Neural cell (in vitro differentiated cells): ENCODE results near the gene PTPRN2. TPM values are rescaled to one million over a fixed set of nuclear protein-coding genes. Genes with fewer than 3 reads are reported as not detected.

Experiments used
- H2AFZ ChIP-seq: fragments of 200-600, 300-800 bp; sonication (generic), shearing (Covaris generic); 2 replicates; pipeline ENCODE4 v1.6.0; 2014; ENCODE audit warnings: low read depth, mild to moderate bottlenecking, antibody characterized with exemption, low read length, moderate library complexity
- H3F3A ChIP-seq: fragments of 200-600 bp; shearing (Covaris generic); 2 replicates; pipeline ENCODE4 v1.6.1; 2016; ENCODE audit warnings: mild to moderate bottlenecking, moderate library complexity, mixed read lengths, antibody characterized with exemption, low read length; ENCODE audit not compliant: insufficient read depth, poor library complexity, severe bottlenecking
- H3K27ac ChIP-seq: fragments of 200-600, 300-800 bp; sonication (generic), shearing (Covaris generic); 2 replicates; pipeline ENCODE4 v1.5.1; 2014; ENCODE audit warnings: mild to moderate bottlenecking, low read length, moderate library complexity
- H3K27me3 ChIP-seq: fragments of 300-800, 200-600 bp; sonication (generic), shearing (Covaris generic); 2 replicates; pipeline ENCODE4 v1.6.0; 2014; ENCODE audit warnings: mild to moderate bottlenecking, low read depth, low read length, moderate library complexity; ENCODE audit not compliant: insufficient read depth
- H3K36me3 ChIP-seq: fragments of 300-800, 200-600 bp; sonication (generic), shearing (Covaris generic); 2 replicates; pipeline ENCODE4 v1.5.1; 2014; ENCODE audit warnings: mild to moderate bottlenecking, antibody characterized with exemption, low read length, moderate library complexity; ENCODE audit not compliant: insufficient read depth
- H3K4me2 ChIP-seq: fragments of 300-800, 200-600 bp; sonication (generic), shearing (Covaris generic); 2 replicates; pipeline ENCODE4 v1.6.0; 2014; ENCODE audit warnings: mild to moderate bottlenecking, low read length
- H3K4me3 ChIP-seq: fragments of 300-800, 200-600 bp; sonication (generic), shearing (Covaris generic); 2 replicates; pipeline ENCODE4 v1.5.1; 2014; ENCODE audit warnings: mild to moderate bottlenecking, low read length, moderate library complexity
- H3K79me2 ChIP-seq: fragments of 200-600 bp; shearing (Covaris generic); replicated peaks from 2 replicates; pipeline ENCODE4 v1.6.0; 2014; ENCODE audit warnings: mild to moderate bottlenecking, low read length, moderate library complexity; ENCODE audit not compliant: insufficient read depth
- H3K9ac ChIP-seq: fragments of 300-800, 200-600 bp; sonication (generic), shearing (Covaris generic); 2 replicates; pipeline ENCODE4 v1.6.1; 2016; ENCODE audit warnings: mild to moderate bottlenecking, low read length, mixed read lengths
- H3K9me2 ChIP-seq: fragments of 200-600 bp; shearing (Covaris generic); 2 replicates; pipeline ENCODE4 v1.6.1; 2016; ENCODE audit warnings: mild to moderate bottlenecking, low read length, mixed read lengths; ENCODE audit not compliant: insufficient read depth
- H3K9me3 ChIP-seq: fragments of 200-600, 300-800 bp; sonication (generic), shearing (Covaris generic); 2 replicates; pipeline ENCODE4 v1.6.1; 2016; ENCODE audit warnings: mild to moderate bottlenecking, mixed run types, low read length, moderate library complexity, mixed read lengths
- H4K20me1 ChIP-seq: fragments of 200-600 bp; shearing (Covaris generic); 2 replicates; pipeline ENCODE4 v1.6.1; 2016; ENCODE audit warnings: mild to moderate bottlenecking, mixed run types; ENCODE audit not compliant: insufficient read depth
- EP300 ChIP-seq: fragments of 450-650 bp; conservative IDR thresholded peaks from 2 replicates; pipeline ENCODE4 v1.6.1; 2014; ENCODE audit warnings: antibody characterized with exemption, mild to moderate bottlenecking, moderate library complexity; ENCODE audit not compliant: poor library complexity, severe bottlenecking
- EZH2 ChIP-seq: fragments of 200-600, 300-800 bp; shearing (Covaris generic), sonication (generic); IDR thresholded peaks from 2 replicates; pipeline ENCODE4 v1.6.1; 2014; ENCODE audit warnings: antibody characterized with exemption, low read length, borderline replicate concordance, mild to moderate bottlenecking; ENCODE audit not compliant: insufficient read depth, poor library complexity, severe bottlenecking
- MXI1 ChIP-seq: fragments of 450-650 bp; conservative IDR thresholded peaks from 2 replicates; pipeline ENCODE4 v1.6.1; 2014; ENCODE audit warnings: antibody characterized with exemption, mild to moderate bottlenecking; ENCODE audit not compliant: poor library complexity, severe bottlenecking
- POLR2AphosphoS5 ChIP-seq: IDR thresholded peaks from 2 replicates; pipeline ENCODE4 v1.6.1; 2012
- RAD21 ChIP-seq: fragments of 450-650 bp; conservative IDR thresholded peaks from 2 replicates; pipeline ENCODE4 v1.6.1; 2014; ENCODE audit warnings: antibody characterized with exemption, mild to moderate bottlenecking, moderate library complexity
- SMC3 ChIP-seq: fragments of 450-650 bp; conservative IDR thresholded peaks from 2 replicates; pipeline ENCODE4 v1.6.1; 2014; ENCODE audit warnings: antibody characterized with exemption, mild to moderate bottlenecking, moderate library complexity; ENCODE audit not compliant: poor library complexity
- TAF1 ChIP-seq: IDR thresholded peaks from 2 replicates; pipeline ENCODE4 v1.6.1; 2012; ENCODE audit warnings: low read depth
- polyA plus RNA-seq: library from polyadenylated mRNA; depleted of rRNA; stranded (reverse); fragments of >200 nt; gene quantifications from 2 replicates; pipeline ENCODE4 v1.2.3, GENCODE V29; 2014
- TF ChIP-seq, protein P1 (sequence below): IDR thresholded peaks from 2 replicates; pipeline ENCODE4 v1.6.1; 2012; ENCODE audit warnings: borderline replicate concordance
- TF ChIP-seq, protein P2 (sequence below): fragments of 450-650 bp; IDR thresholded peaks from 2 replicates; pipeline ENCODE4 v1.5.1; 2014; ENCODE audit warnings: antibody characterized with exemption, mild to moderate bottlenecking, moderate library complexity; ENCODE audit not compliant: poor library complexity, severe bottlenecking

PTPRN2 gene
- polyA plus RNA-seq, 1 donor from 2014 or later = 31.0 TPM

DNA sequence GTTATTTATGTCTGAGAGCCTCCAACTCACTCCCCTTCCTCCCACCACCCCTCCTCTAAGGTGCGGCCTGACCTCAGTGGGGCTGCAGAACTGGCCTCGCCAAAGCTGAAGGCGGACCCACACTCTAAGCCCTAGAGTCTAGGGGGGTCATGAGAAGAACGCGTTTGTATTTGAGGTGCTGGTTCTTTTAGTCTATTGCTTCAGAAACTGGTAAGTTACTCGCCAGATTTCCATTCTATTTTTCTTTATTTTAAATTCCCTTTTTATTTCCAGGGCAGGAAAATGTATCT, 893.3 kb downstream of the PTPRN2 start:
- H3K27me3 ChIP-seq = no peaks in the 10 kb centered on the region
- H3K9me3 ChIP-seq = no peaks in the 10 kb centered on the region

GRCh38 chr7:157693521-157694375, 893.9 kb downstream of the PTPRN2 start:
- Histone ChIP-seq H3K9ac (peak overlapping the region; percentile 99), H3K9me3 (no peaks in the 10 kb centered on the region), H3K27me3 (no peaks in the 10 kb centered on the region), H3K4me3 (peak overlapping the region; percentile 73), H3K79me2 (peaks cover 41% of the 10 kb centered on the region), H3K4me2 (no peak overlapping the region), H3K9me2 (no peaks in the 10 kb centered on the region), H3K27ac (peak overlapping the region; percentile 99), H2AFZ (peak overlapping the region; percentile 8), H3K36me3 (no peaks in the 10 kb centered on the region), H3F3A (peaks cover 6% of the 10 kb centered on the region), H4K20me1 (no peaks in the 10 kb centered on the region)
- TF ChIP-seq EP300 = no peak
- no peak for TF ChIP-seq TAF1
- TF ChIP-seq EZH2 = no peak
- TF ChIP-seq, protein P1, sequence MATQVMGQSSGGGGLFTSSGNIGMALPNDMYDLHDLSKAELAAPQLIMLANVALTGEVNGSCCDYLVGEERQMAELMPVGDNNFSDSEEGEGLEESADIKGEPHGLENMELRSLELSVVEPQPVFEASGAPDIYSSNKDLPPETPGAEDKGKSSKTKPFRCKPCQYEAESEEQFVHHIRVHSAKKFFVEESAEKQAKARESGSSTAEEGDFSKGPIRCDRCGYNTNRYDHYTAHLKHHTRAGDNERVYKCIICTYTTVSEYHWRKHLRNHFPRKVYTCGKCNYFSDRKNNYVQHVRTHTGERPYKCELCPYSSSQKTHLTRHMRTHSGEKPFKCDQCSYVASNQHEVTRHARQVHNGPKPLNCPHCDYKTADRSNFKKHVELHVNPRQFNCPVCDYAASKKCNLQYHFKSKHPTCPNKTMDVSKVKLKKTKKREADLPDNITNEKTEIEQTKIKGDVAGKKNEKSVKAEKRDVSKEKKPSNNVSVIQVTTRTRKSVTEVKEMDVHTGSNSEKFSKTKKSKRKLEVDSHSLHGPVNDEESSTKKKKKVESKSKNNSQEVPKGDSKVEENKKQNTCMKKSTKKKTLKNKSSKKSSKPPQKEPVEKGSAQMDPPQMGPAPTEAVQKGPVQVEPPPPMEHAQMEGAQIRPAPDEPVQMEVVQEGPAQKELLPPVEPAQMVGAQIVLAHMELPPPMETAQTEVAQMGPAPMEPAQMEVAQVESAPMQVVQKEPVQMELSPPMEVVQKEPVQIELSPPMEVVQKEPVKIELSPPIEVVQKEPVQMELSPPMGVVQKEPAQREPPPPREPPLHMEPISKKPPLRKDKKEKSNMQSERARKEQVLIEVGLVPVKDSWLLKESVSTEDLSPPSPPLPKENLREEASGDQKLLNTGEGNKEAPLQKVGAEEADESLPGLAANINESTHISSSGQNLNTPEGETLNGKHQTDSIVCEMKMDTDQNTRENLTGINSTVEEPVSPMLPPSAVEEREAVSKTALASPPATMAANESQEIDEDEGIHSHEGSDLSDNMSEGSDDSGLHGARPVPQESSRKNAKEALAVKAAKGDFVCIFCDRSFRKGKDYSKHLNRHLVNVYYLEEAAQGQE = no peak
- TF ChIP-seq, protein P2, sequence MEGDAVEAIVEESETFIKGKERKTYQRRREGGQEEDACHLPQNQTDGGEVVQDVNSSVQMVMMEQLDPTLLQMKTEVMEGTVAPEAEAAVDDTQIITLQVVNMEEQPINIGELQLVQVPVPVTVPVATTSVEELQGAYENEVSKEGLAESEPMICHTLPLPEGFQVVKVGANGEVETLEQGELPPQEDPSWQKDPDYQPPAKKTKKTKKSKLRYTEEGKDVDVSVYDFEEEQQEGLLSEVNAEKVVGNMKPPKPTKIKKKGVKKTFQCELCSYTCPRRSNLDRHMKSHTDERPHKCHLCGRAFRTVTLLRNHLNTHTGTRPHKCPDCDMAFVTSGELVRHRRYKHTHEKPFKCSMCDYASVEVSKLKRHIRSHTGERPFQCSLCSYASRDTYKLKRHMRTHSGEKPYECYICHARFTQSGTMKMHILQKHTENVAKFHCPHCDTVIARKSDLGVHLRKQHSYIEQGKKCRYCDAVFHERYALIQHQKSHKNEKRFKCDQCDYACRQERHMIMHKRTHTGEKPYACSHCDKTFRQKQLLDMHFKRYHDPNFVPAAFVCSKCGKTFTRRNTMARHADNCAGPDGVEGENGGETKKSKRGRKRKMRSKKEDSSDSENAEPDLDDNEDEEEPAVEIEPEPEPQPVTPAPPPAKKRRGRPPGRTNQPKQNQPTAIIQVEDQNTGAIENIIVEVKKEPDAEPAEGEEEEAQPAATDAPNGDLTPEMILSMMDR = no peak
- TF ChIP-seq SMC3 = no peak
- TF ChIP-seq POLR2AphosphoS5 = no peak
- TF ChIP-seq RAD21 = no peak
- TF ChIP-seq MXI1 = no peak

More for the DNA sequence above, 893.3 kb downstream of the PTPRN2 start:
- Histone ChIP-seq H3K36me3 (no peaks in the 10 kb centered on the region), H2AFZ (no peak overlapping the region), H3K9me2 (no peaks in the 10 kb centered on the region), H3K79me2 (peaks cover 36% of the 10 kb centered on the region), H3K9ac (peak overlapping the region; percentile 99), H4K20me1 (no peaks in the 10 kb centered on the region), H3K27ac (peak overlapping the region; percentile 99), H3F3A (peaks cover 6% of the 10 kb centered on the region), H3K4me3 (peak overlapping the region; percentile 73), H3K4me2 (no peak overlapping the region)
- no peak for TF ChIP-seq SMC3
- no peak for TF ChIP-seq EP300
- TF ChIP-seq, protein P1 = no peak
- TF ChIP-seq EZH2 = no peak
- TF ChIP-seq TAF1 = no peak
- TF ChIP-seq, protein P2 = no peak
- TF ChIP-seq MXI1 = no peak
- TF ChIP-seq RAD21 = no peak
- no peak for TF ChIP-seq POLR2AphosphoS5
